Endothelial cell of umbilical vein (primary cell): ENCODE results near the gene HMGXB4. TPM values are rescaled to one million over a fixed set of nuclear protein-coding genes. Genes with fewer than 3 reads are reported as not detected.
A peak's percentile ranks its signal among the peaks of the same experiment; 100 is the strongest.

ENCODE experiments used
- BruUV-seq: library from RNA; stranded (reverse); fragments of 400-500 nt; replicated peaks from 2 replicates; lab custom pipeline; 2021; lab: Mats Ljungman, UMichigan
- CTCF ChIA-PET: fragments of 300-600, 350-600 bp; sonication (Branson Sonifier 250); formaldehyde crosslinking; loops from one replicate; lab custom pipeline; 2021; ENCODE audit warnings: antibody characterized with exemption, inconsistent platforms; lab: Charles Lee
- POLR2A ChIA-PET: fragments of 300-600, 350-600 bp; sonication (Branson Sonifier 250); formaldehyde crosslinking; loops from one replicate; lab custom pipeline; 2021; ENCODE audit warnings: antibody characterized with exemption, inconsistent platforms; lab: Charles Lee
- DNase-seq: peaks from one replicate; pipeline ENCODE4 v3.0.0-alpha.2; 2011; ENCODE audit warnings: low read depth, low spot score
- FAIRE-seq: peaks from 2 replicates; lab custom pipeline; 2011; peaks lifted over from hg19 to GRCh38; lab: Jason Lieb, UNC
- H2AFZ ChIP-seq: 2 replicates; pipeline ENCODE4 v1.6.0; 2012; ENCODE audit warnings: low read depth, low read length, control low read depth, inconsistent platforms
- H3K27ac ChIP-seq: 2 replicates; pipeline ENCODE4 v1.5.1; 2011; ENCODE audit warnings: low read depth, mild to moderate bottlenecking, control low read depth, low read length, moderate library complexity; ENCODE audit not compliant: insufficient read depth
- H3K27me3 ChIP-seq, 2 experiments: 2 replicates each; pipeline versions ENCODE4 v1.6.0 to v1.6.1; 2011; ENCODE audit warnings: low read length in 2 of 2, mixed read lengths in 1 of 2; ENCODE audit not compliant: control insufficient read depth in 2 of 2, insufficient read depth in 2 of 2
- H3K36me3 ChIP-seq, 2 experiments: 2 replicates in 1 of 2; 3 replicates in 1 of 2; pipeline ENCODE4 v1.5.1; 2011; ENCODE audit warnings: low read length in 2 of 2, mild to moderate bottlenecking in 1 of 2, moderate library complexity in 1 of 2; ENCODE audit not compliant: control insufficient read depth in 2 of 2, insufficient read depth in 2 of 2; ENCODE audit errors: extremely low read depth in 1 of 2
- H3K4me1 ChIP-seq: 3 replicates; pipeline ENCODE4 v1.5.1; 2011; ENCODE audit warnings: mild to moderate bottlenecking, low read length; ENCODE audit not compliant: control insufficient read depth, insufficient read depth; ENCODE audit errors: extremely low read depth
- H3K4me2 ChIP-seq: 2 replicates; pipeline ENCODE4 v1.6.1; 2011; ENCODE audit warnings: low read length, control low read depth, mixed read lengths; ENCODE audit not compliant: insufficient read depth
- H3K4me3 ChIP-seq, 3 experiments: fragments of 200-600 bp in 1 of 3; sonication (generic), shearing (Covaris generic) in 1 of 3; replicated peaks in 1 of 3; 2 replicates each; pipeline ENCODE4 v1.5.1; 2011 to 2016; ENCODE audit warnings: control low read depth in 3 of 3, low read length in 3 of 3, mild to moderate bottlenecking in 2 of 3, inconsistent platforms in 1 of 3, low read depth in 1 of 3, moderate library complexity in 1 of 3; ENCODE audit not compliant: insufficient read depth in 1 of 3
- H3K79me2 ChIP-seq: 2 replicates; pipeline ENCODE4 v1.6.0; 2012; ENCODE audit warnings: low read length, inconsistent platforms; ENCODE audit not compliant: control insufficient read depth, insufficient read depth
- H3K9ac ChIP-seq: replicated peaks from 2 replicates; pipeline ENCODE3; 2011; ENCODE audit warnings: low read length, control low read depth; ENCODE audit not compliant: insufficient read depth; ENCODE audit errors: extremely low read depth
- H3K9me1 ChIP-seq: replicated peaks from 3 replicates; pipeline ENCODE4 v1.6.0; 2011; ENCODE audit warnings: mild to moderate bottlenecking, low read length; ENCODE audit not compliant: control insufficient read depth, insufficient read depth; ENCODE audit errors: extremely low read depth
- H3K9me3 ChIP-seq: replicated peaks from 2 replicates; pipeline ENCODE4 v1.5.1; 2012; ENCODE audit warnings: low read length, inconsistent platforms; ENCODE audit not compliant: control insufficient read depth, insufficient read depth
- H4K20me1 ChIP-seq: replicated peaks from 2 replicates; pipeline ENCODE3; 2011; ENCODE audit warnings: mild to moderate bottlenecking, low read length; ENCODE audit not compliant: control insufficient read depth, insufficient read depth; ENCODE audit errors: extremely low read depth
- EZH2 ChIP-seq: IDR thresholded peaks from 2 replicates; pipeline ENCODE4 v1.6.1; 2012; ENCODE audit warnings: borderline replicate concordance, low read depth, mild to moderate bottlenecking, moderate library complexity, low read length, inconsistent platforms; ENCODE audit not compliant: severe bottlenecking
- FOS ChIP-seq: IDR thresholded peaks from 2 replicates; pipeline ENCODE4 v1.6.1; 2011; ENCODE audit warnings: mild to moderate bottlenecking, low read length, moderate library complexity, borderline replicate concordance; ENCODE audit not compliant: insufficient read depth
- GATA2 ChIP-seq: IDR thresholded peaks from 2 replicates; pipeline ENCODE4 v1.7.0; 2011; ENCODE audit warnings: low read depth, mild to moderate bottlenecking, moderate library complexity, mixed read lengths, low read length; ENCODE audit not compliant: insufficient read length, insufficient read depth
- JUN ChIP-seq: IDR thresholded peaks from 2 replicates; pipeline ENCODE4 v1.6.1; 2011; ENCODE audit warnings: borderline replicate concordance, low read depth; ENCODE audit not compliant: insufficient read length, insufficient read depth
- POLR2A ChIP-seq: IDR thresholded peaks from 2 replicates; pipeline ENCODE4 v1.6.1; 2012; ENCODE audit warnings: low read depth, mild to moderate bottlenecking, control low read depth, low read length
- POLR2AphosphoS5 ChIP-seq: IDR thresholded peaks from 2 replicates; pipeline ENCODE4 v1.6.1; 2012; ENCODE audit warnings: low read depth, mild to moderate bottlenecking, control low read depth, low read length, moderate library complexity; ENCODE audit not compliant: insufficient read depth
- dilution Hi-C: fragments of 300-500 bp; cut with MboI; formaldehyde crosslinking; loops from one replicate; pipeline ENCODE4 v1.15.0; 2019; ENCODE audit warnings: low sequenced_read_pairs; ENCODE audit not compliant: extremely low pct_ligation_motif_present
- intact Hi-C: fragments of 100-400 bp; cut with micrococcal nuclease; formaldehyde crosslinking; loops from one replicate; pipeline ENCODE4 v1.10.0; 2022
- polyA plus RNA-seq, 4 experiments: library from polyadenylated mRNA; depleted of rRNA in 3 of 4; stranded (reverse) in 3 of 4; unstranded in 1 of 4; fragments of >200 nt; gene quantifications; 2 replicates each; pipeline versions ENCODE4 v1.2.1 to v1.2.3, GENCODE V29; 2011 to 2012; ENCODE audit warnings: missing spikeins in 1 of 4
- total RNA-seq: library from RNA; stranded (reverse); gene quantifications from 2 replicates; pipeline ENCODE4 v1.2.3, GENCODE V29; 2021
- TF ChIP-seq, protein P1 (sequence below), 2 donors: IDR thresholded peaks; 1 replicate in 1 of 2; 2 replicates in 1 of 2; pipeline ENCODE4 v1.5.1; 2011; ENCODE audit warnings: low read length in 2 of 2, mild to moderate bottlenecking in 2 of 2, moderate library complexity in 2 of 2, control low read depth in 1 of 2, inconsistent platforms in 1 of 2, low read depth in 1 of 2; ENCODE audit not compliant: insufficient read depth in 1 of 2; ENCODE audit errors: extremely low read depth in 1 of 2
- TF ChIP-seq, protein P2 (sequence below): IDR thresholded peaks from 2 replicates; pipeline ENCODE4 v1.6.1; 2011; ENCODE audit not compliant: insufficient read depth, insufficient read length

HMGXB4 gene
- total and polyA plus RNA-seq, 2 donors (not counting 3 experiments of a cell fraction or from before 2014, with no cell fraction given): 12.2 to 30.5 TPM

DNA sequence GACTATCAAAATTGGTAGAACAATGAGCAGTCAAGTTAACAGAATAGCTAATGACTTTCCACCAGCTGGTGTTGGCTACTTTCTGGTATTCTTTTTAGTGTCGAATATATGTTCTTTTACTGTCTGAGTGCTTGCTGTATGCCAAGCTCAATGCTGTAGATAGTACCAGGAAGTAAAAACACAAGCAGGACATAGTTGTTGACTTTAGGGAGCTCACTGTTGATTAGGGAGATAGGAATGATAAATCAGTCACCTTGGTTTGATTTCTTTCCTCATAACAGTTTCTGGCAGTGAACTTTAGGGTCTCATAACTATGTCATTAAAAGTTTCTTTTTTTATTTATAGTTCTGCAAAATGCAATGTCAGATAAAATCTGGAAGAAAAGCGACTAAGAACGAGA is 9.0 kb downstream of the HMGXB4 start:
- Histone ChIP-seq H3K9me1 (no peaks in the 10 kb centered on the region), H3K27ac (no peak overlapping the region), H3K9me3 (no peaks in the 10 kb centered on the region), H3K4me1 (peaks cover 4% of the 10 kb centered on the region), H3K4me3 (no peak overlapping the region), H4K20me1 (peaks cover 4% of the 10 kb centered on the region), H3K36me3 (peaks cover 12 to 36% of the 10 kb centered on the region in 2 experiments), H3K27me3 (no peaks in the 10 kb centered on the region), H3K9ac (no peak overlapping the region), H2AFZ (no peak overlapping the region), H3K79me2 (peaks cover 34% of the 10 kb centered on the region), H3K4me2 (no peak overlapping the region)
- intact Hi-C loops: no loop called here
- no TSS peak for BruUV-seq
- dilution Hi-C loops: no loop called here
- TF ChIP-seq POLR2AphosphoS5 (no peak), POLR2A (no peak), EZH2 (no peak), JUN (no peak), GATA2 (peak; percentile 42), FOS (no peak)
- TF ChIP-seq, protein P1, sequence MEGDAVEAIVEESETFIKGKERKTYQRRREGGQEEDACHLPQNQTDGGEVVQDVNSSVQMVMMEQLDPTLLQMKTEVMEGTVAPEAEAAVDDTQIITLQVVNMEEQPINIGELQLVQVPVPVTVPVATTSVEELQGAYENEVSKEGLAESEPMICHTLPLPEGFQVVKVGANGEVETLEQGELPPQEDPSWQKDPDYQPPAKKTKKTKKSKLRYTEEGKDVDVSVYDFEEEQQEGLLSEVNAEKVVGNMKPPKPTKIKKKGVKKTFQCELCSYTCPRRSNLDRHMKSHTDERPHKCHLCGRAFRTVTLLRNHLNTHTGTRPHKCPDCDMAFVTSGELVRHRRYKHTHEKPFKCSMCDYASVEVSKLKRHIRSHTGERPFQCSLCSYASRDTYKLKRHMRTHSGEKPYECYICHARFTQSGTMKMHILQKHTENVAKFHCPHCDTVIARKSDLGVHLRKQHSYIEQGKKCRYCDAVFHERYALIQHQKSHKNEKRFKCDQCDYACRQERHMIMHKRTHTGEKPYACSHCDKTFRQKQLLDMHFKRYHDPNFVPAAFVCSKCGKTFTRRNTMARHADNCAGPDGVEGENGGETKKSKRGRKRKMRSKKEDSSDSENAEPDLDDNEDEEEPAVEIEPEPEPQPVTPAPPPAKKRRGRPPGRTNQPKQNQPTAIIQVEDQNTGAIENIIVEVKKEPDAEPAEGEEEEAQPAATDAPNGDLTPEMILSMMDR (IDR thresholded peaks at IDR 0.05; ENCODE audit: extremely low read depth in 1 of 2, insufficient read depth in 1 of 2, low read depth in 1 of 2, low read length in 2 of 2): no peak
- TF ChIP-seq, protein P2, sequence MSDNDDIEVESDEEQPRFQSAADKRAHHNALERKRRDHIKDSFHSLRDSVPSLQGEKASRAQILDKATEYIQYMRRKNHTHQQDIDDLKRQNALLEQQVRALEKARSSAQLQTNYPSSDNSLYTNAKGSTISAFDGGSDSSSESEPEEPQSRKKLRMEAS: no peak
- peak; percentile 15 for FAIRE-seq
- DNase-seq: no peak
- CTCF ChIA-PET: interaction anchor here (1.5 kb wide), 1 partner anchor 9 kb away, joined by 4 read pairs; the partner anchor contains the start of gene HMGXB4
- POLR2A ChIA-PET: no interaction called here
